Stomach (tissue), 4 donors: ENCODE results near the gene ABLIM2.

Experiments
- POLR2A ChIP-seq, 4 donors: fragments of 450-650 bp; IDR thresholded peaks; one replicate each; pipeline ENCODE4 v1.6.1; 2016; ENCODE audit warnings: antibody characterized with exemption in 4 of 4, control low read depth in 2 of 4, mild to moderate bottlenecking in 1 of 4, moderate library complexity in 1 of 4
- POLR2AphosphoS5 ChIP-seq, 3 donors: sonication (generic); formaldehyde crosslinking; IDR thresholded peaks; one replicate each; pipeline ENCODE4 v1.6.1; 2016; ENCODE audit warnings: antibody characterized with exemption in 3 of 3
- TF ChIP-seq, protein P1 (sequence below), 7 experiments: fragments of 450-650 bp in 4 of 7; fragments of 200-600 bp in 3 of 7; sonication (generic) in 3 of 7; IDR thresholded peaks; one replicate each; pipeline ENCODE4 v1.5.1; 2016 to 2019; ENCODE audit warnings: antibody characterized with exemption in 7 of 7, control low read depth in 2 of 7, mild to moderate bottlenecking in 1 of 7

- TF ChIP-seq POLR2AphosphoS5 (IDR thresholded peaks at IDR 0.05) = no peak
- TF ChIP-seq POLR2A (IDR thresholded peaks at IDR 0.05) = no peak
- TF ChIP-seq, protein P1, sequence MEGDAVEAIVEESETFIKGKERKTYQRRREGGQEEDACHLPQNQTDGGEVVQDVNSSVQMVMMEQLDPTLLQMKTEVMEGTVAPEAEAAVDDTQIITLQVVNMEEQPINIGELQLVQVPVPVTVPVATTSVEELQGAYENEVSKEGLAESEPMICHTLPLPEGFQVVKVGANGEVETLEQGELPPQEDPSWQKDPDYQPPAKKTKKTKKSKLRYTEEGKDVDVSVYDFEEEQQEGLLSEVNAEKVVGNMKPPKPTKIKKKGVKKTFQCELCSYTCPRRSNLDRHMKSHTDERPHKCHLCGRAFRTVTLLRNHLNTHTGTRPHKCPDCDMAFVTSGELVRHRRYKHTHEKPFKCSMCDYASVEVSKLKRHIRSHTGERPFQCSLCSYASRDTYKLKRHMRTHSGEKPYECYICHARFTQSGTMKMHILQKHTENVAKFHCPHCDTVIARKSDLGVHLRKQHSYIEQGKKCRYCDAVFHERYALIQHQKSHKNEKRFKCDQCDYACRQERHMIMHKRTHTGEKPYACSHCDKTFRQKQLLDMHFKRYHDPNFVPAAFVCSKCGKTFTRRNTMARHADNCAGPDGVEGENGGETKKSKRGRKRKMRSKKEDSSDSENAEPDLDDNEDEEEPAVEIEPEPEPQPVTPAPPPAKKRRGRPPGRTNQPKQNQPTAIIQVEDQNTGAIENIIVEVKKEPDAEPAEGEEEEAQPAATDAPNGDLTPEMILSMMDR (IDR thresholded peaks at IDR 0.05) = no peak
Observed at GRCh38 chr4:8156617-8157016, 2.0 kb downstream of the ABLIM2 start.
